NCI-H460 (cell line): ENCODE data around the gene FRK. TPM values are rescaled to one million over a fixed set of nuclear protein-coding genes. Genes with fewer than 3 reads are reported as not detected.
A peak's percentile ranks its signal among the peaks of the same experiment; 100 is the strongest.
"Not testable (repeated sequence)": the region's sequence is repeated elsewhere in the genome, so short reads cannot be mapped to it uniquely, and the experiment has no call there.

Experiments used
- DNase-seq: peaks from one replicate; pipeline ENCODE4 v3.0.0-alpha.2; 2016; ENCODE audit warnings: low read depth; ENCODE audit errors: extremely low read depth
- total RNA-seq: library from RNA; depleted of rRNA; stranded (reverse); fragments of >200 nt; shearing (Covaris generic); gene quantifications from 2 replicates; pipeline ENCODE4 v1.2.3, GENCODE V29; 2014

Gene FRK
- total RNA-seq, 1 experiment from 2014 or later: 6.9 TPM

GRCh38 chr6:116010790-116011401 lies 49.8 kb downstream of the FRK start:
- peak; percentile 70 for DNase-seq

GRCh38 chr6:116010386-116010785 lies 50.3 kb downstream of the FRK start:
- DNase-seq: no peak

- no peak for DNase-seq
These were observed 52.0 kb downstream of the FRK start for GRCh38 chr6:116008470-116009243.

GRCh38 chr6:116004841-116005815 lies 55.6 kb downstream of the FRK start:
- no peak for DNase-seq

GRCh38 chr6:116003668-116004067 lies 57.0 kb downstream of the FRK start:
- DNase-seq: no peak

GRCh38 chr6:116002756-116003155 lies 57.9 kb downstream of the FRK start:
- DNase-seq: no peak

- DNase-seq: no peak
These were observed 61.5 kb downstream of the FRK start for GRCh38 chr6:115999235-115999634.

GRCh38 chr6:115997990-115998585 lies 62.6 kb downstream of the FRK start:
- no peak for DNase-seq

- no peak for DNase-seq
These were observed 74.7 kb downstream of the FRK start for GRCh38 chr6:115986026-115986425.

GRCh38 chr6:115984809-115985208 lies 75.9 kb downstream of the FRK start:
- DNase-seq: no peak

GRCh38 chr6:115983998-115984397 lies 76.7 kb downstream of the FRK start:
- DNase-seq: no peak

GRCh38 chr6:115982453-115982852 lies 78.2 kb downstream of the FRK start:
- DNase-seq: no peak

- no peak for DNase-seq
These were observed 83.5 kb downstream of the FRK start for GRCh38 chr6:115977220-115977619.

GRCh38 chr6:115976321-115976870 lies 84.3 kb downstream of the FRK start:
- no peak for DNase-seq

GRCh38 chr6:115972679-115973078 lies 88.0 kb downstream of the FRK start:
- DNase-seq: no peak

GRCh38 chr6:115971785-115972184 lies 88.9 kb downstream of the FRK start:
- DNase-seq: no peak

- no peak for DNase-seq
These were observed 90.8 kb downstream of the FRK start for GRCh38 chr6:115969930-115970273.

GRCh38 chr6:115969207-115969929 lies 91.3 kb downstream of the FRK start:
- DNase-seq: no peak

GRCh38 chr6:115960286-115960685 lies 100.4 kb downstream of the FRK start:
- not testable (repeated sequence) for DNase-seq

- no peak for DNase-seq
These were observed 101.7 kb downstream of the FRK start for GRCh38 chr6:115958958-115959357.
